K562 (cell line): ENCODE measurements around the gene PACSIN1. TPM values are rescaled to one million over a fixed set of nuclear protein-coding genes. Genes with fewer than 3 reads are reported as not detected.
A peak's percentile ranks its signal among the peaks of the same experiment; 100 is the strongest.

Experiments used
- ATAC-seq: fragments of 200-7000 bp; cut with Tn5 transposase; 3 replicates; pipeline ENCODE4 v1.9.1; 2020; ENCODE audit warnings: moderate library complexity
- BruUV-seq: library from RNA; stranded (reverse); fragments of 400-500 nt; replicated peaks from 2 replicates; lab custom pipeline; 2021; lab: Mats Ljungman, UMichigan
- CTCF ChIA-PET: fragments of 300-600 bp; formaldehyde crosslinking; extraction: SDS; loops from one replicate; lab custom pipeline; 2021; ENCODE audit warnings: low intra/inter-chr PET ratio; lab: Yijun Ruan, JAX
- POLR2A ChIA-PET: fragments of 300-600, 350-650 bp; sonication (Branson Sonifier 250); formaldehyde crosslinking; extraction: SDS; loops from one replicate; lab custom pipeline; 2021; ENCODE audit warnings: antibody characterized with exemption, inconsistent platforms; lab: Yijun Ruan, JAX
- DNase-seq, 4 experiments: peaks; one replicate each; pipeline versions ENCODE4 v3.0.0 to v3.0.0-alpha.2; 2011 to 2018; ENCODE audit warnings: low spot score in 3 of 4, mixed read lengths in 3 of 4; ENCODE audit errors: extremely low read depth in 1 of 4
- FAIRE-seq: peaks from 2 replicates; lab custom pipeline; 2011; peaks lifted over from hg19 to GRCh38; lab: Jason Lieb, UNC
- H2AFZ ChIP-seq: 2 replicates; pipeline ENCODE4 v1.6.0; 2011; ENCODE audit warnings: low read depth, low read length, control low read depth, inconsistent platforms
- H3K27ac ChIP-seq: fragments of 200-600 bp; 3 replicates; pipeline ENCODE4 v1.8.0; 2011; ENCODE audit warnings: low read depth, mild to moderate bottlenecking, control low read depth, inconsistent platforms, low read length, moderate library complexity, mixed read lengths; ENCODE audit errors: extremely low read depth
- H3K27me3 ChIP-seq, 2 experiments: fragments of 300-600 bp in 1 of 2; 2 replicates in 1 of 2; 3 replicates in 1 of 2; pipeline versions ENCODE4 v1.6.0 to v1.8.0; 2011; ENCODE audit warnings: inconsistent platforms in 2 of 2, low read length in 2 of 2, mild to moderate bottlenecking in 1 of 2, mixed read lengths in 1 of 2, moderate library complexity in 1 of 2; ENCODE audit not compliant: control insufficient read depth in 2 of 2, insufficient read depth in 2 of 2
- H3K36me3 ChIP-seq: fragments of 300-600 bp; 3 replicates; pipeline ENCODE4 v1.8.0; 2011; ENCODE audit warnings: mild to moderate bottlenecking, low read length, inconsistent platforms; ENCODE audit not compliant: control insufficient read depth, insufficient read depth
- H3K4me1 ChIP-seq, 2 experiments: fragments of 200-600 bp in 1 of 2; replicated peaks in 1 of 2; 2 replicates in 1 of 2; 3 replicates in 1 of 2; pipeline versions ENCODE4 v1.5.1 to v1.8.0; 2011; ENCODE audit warnings: inconsistent platforms in 2 of 2, low read length in 2 of 2, mild to moderate bottlenecking in 1 of 2, mixed read lengths in 1 of 2, moderate library complexity in 1 of 2; ENCODE audit not compliant: control insufficient read depth in 2 of 2, insufficient read depth in 2 of 2
- H3K4me2 ChIP-seq: 2 replicates; pipeline ENCODE4 v1.6.1; 2011; ENCODE audit warnings: low read length, control low read depth, inconsistent platforms, mixed read lengths; ENCODE audit not compliant: insufficient read depth
- H3K4me3 ChIP-seq: fragments of 200-600 bp; sonication (generic), shearing (Covaris generic); 2 replicates; pipeline ENCODE4 v1.5.1; 2016; ENCODE audit warnings: control low read depth, inconsistent platforms
- H3K79me2 ChIP-seq: fragments of 200-600 bp; 3 replicates; pipeline ENCODE4 v1.8.0; 2011; ENCODE audit warnings: low read length, inconsistent platforms; ENCODE audit not compliant: control insufficient read depth, insufficient read depth
- H3K9ac ChIP-seq, 2 experiments: 2 replicates each; pipeline versions ENCODE4 v1.6.0 to v1.6.1; 2011; ENCODE audit warnings: low read depth in 2 of 2, low read length in 2 of 2, control low read depth in 1 of 2, inconsistent platforms in 1 of 2, mild to moderate bottlenecking in 1 of 2, mixed read lengths in 1 of 2; ENCODE audit not compliant: insufficient read depth in 1 of 2
- H3K9me1 ChIP-seq: one replicate; pipeline ENCODE4 v1.6.0; 2011; ENCODE audit warnings: inconsistent platforms, mild to moderate bottlenecking, low read length, moderate library complexity; ENCODE audit not compliant: control insufficient read depth, insufficient read depth
- H3K9me3 ChIP-seq: replicated peaks from 2 replicates; pipeline ENCODE4 v1.5.1; 2011; ENCODE audit warnings: low read depth, low read length, inconsistent platforms; ENCODE audit not compliant: control insufficient read depth, insufficient read depth
- H4K20me1 ChIP-seq: replicated peaks from 2 replicates; pipeline ENCODE4 v1.6.1; 2011; ENCODE audit warnings: low read length, inconsistent platforms, mixed read lengths; ENCODE audit not compliant: control insufficient read depth, insufficient read depth
- AFF4 ChIP-seq: sonication (generic); formaldehyde crosslinking; IDR thresholded peaks from 2 replicates; pipeline ENCODE4 v1.8.0; 2023; ENCODE audit warnings: mild to moderate bottlenecking, missing genetic modification reagents
- CTCF ChIP-seq, 3 experiments: IDR thresholded peaks in 2 of 3; conservative IDR thresholded peaks in 1 of 3; 2 replicates each; pipeline ENCODE4 v1.5.1; 2011 to 2012; ENCODE audit warnings: low read length in 3 of 3, mild to moderate bottlenecking in 3 of 3, control low read depth in 2 of 3, improper control_type of control experiment in 1 of 3, inconsistent platforms in 1 of 3, low read depth in 1 of 3, mixed read lengths in 1 of 3, moderate library complexity in 1 of 3; ENCODE audit not compliant: insufficient read depth in 2 of 3
- DACH1 ChIP-seq: fragments of 450-650 bp; IDR thresholded peaks from 2 replicates; pipeline ENCODE4 v1.6.1; 2018; ENCODE audit not compliant: partially characterized antibody
- FIP1L1 ChIP-seq: fragments of 200-400 bp; formaldehyde crosslinking; IDR thresholded peaks from 2 replicates; pipeline ENCODE4 v1.6.1; 2018; ENCODE audit warnings: mild to moderate bottlenecking, low read depth, low read length; ENCODE audit not compliant: poor library complexity, severe bottlenecking
- FOS ChIP-seq: IDR thresholded peaks from 3 replicates; pipeline ENCODE4 v1.6.1; 2011; ENCODE audit not compliant: insufficient read length; ENCODE audit errors: extremely low read depth
- KLF10 ChIP-seq: fragments of 250-450 bp; sonication (Bioruptor Pico); IDR thresholded peaks from 2 replicates; pipeline ENCODE4 v1.6.1; 2021; ENCODE audit warnings: matching md5 sums
- MLLT1 ChIP-seq, 2 experiments: fragments of 450-650 bp; IDR thresholded peaks; 2 replicates each; pipeline ENCODE4 v1.6.1; 2016
- PRMT5 ChIP-seq: sonication (generic); formaldehyde crosslinking; IDR thresholded peaks from 2 replicates; pipeline ENCODE4 v1.5.0; 2020; ENCODE audit warnings: missing genetic modification reagents
- RBBP5 ChIP-seq: fragments of 200-600 bp; sonication (generic); IDR thresholded peaks from 2 replicates; pipeline ENCODE4 v1.6.1; 2012; ENCODE audit warnings: borderline replicate concordance, mild to moderate bottlenecking, low read length, control low read depth, inconsistent platforms; ENCODE audit not compliant: insufficient read depth, poor library complexity, severe bottlenecking
- TRIM24 ChIP-seq, 2 experiments: fragments of 450-650 bp; IDR thresholded peaks; 2 replicates each; pipeline ENCODE4 v1.6.1; 2016
- ZBTB7A ChIP-seq: IDR thresholded peaks from 2 replicates; pipeline ENCODE4 v1.6.1; 2011; ENCODE audit warnings: low read depth, mild to moderate bottlenecking, low read length, moderate library complexity, borderline replicate concordance; ENCODE audit not compliant: control insufficient read depth
- ZNF655 ChIP-seq: fragments of 250-450 bp; sonication (Bioruptor Pico); IDR thresholded peaks from 2 replicates; pipeline ENCODE4 v1.5.0; 2021
- ZSCAN32 ChIP-seq: fragments of 450-650 bp; formaldehyde crosslinking; IDR thresholded peaks from 2 replicates; pipeline ENCODE4 v1.4.0; 2020; ENCODE audit warnings: mild to moderate bottlenecking, moderate library complexity
- WGBS: fragments of 100-300 bp; shearing (Covaris generic); methylation state at CpG from one replicate; pipeline ENCODE4 v1.1.6; 2016; ENCODE audit warnings: low coverage, mixed read lengths; ENCODE audit not compliant: insufficient coverage; ENCODE audit errors: missing lambda C conversion rate; 5-methylcytosine and 5-hydroxymethylcytosine counted together
- in situ Hi-C: fragments of 300-500 bp; cut with MboI; formaldehyde crosslinking; loops from 4 replicates; pipeline ENCODE4 v1.15.0; 2018; ENCODE audit warnings: inconsistent platforms, mixed read lengths
- intact Hi-C: fragments of 100-400 bp; cut with micrococcal nuclease; formaldehyde crosslinking; loops from 2 replicates; pipeline ENCODE4 v1.14.2; 2022
- polyA plus RNA-seq, 8 experiments: library from polyadenylated mRNA; depleted of rRNA in 4 of 8; stranded (reverse) in 5 of 8; unstranded in 3 of 8; fragments of >200 nt; fragmentation: Nextera tagmentation in 2 of 8; fragmentation: Illumina TruSeq in 1 of 8; extraction: Ambion mirVana in 2 of 8; extraction: Trizol in 1 of 8; gene quantifications; 2 replicates each; pipeline versions ENCODE4 v1.2.1 to v1.2.3, GENCODE V29; 2011 to 2014; ENCODE audit warnings: inconsistent platforms in 1 of 8, missing spikeins in 1 of 8
- total RNA-seq, 7 experiments: library from RNA; depleted of rRNA in 6 of 7; stranded (reverse); fragments of >200 nt in 6 of 7; fragmentation: Illumina TruSeq in 2 of 7; extraction: Trizol in 2 of 7; gene quantifications; 2 replicates each; pipeline versions ENCODE4 v1.2.1 to v1.2.3, GENCODE V29; 2011 to 2021; ENCODE audit warnings: low replicate concordance in 1 of 7

The PACSIN1 gene
- total and polyA plus RNA-seq, 9 of the 15 experiments (the other 6 are each of a cell fraction or from before 2014, with no cell fraction given) = 0.01 to 1.7 (median 0.45) TPM

- ATAC-seq (no peak), FAIRE-seq (no peak), DNase-seq (no peak)
- intact Hi-C loops (no loop called here), in situ Hi-C loops (no loop called here)
- WGBS = 80% methylated on average over 8 of the region's 8 CpGs
- TF ChIP-seq ZNF655 (CRISPR knock-in tag) (no peak), ZSCAN32 (CRISPR knock-in tag) (no peak), MLLT1 (IDR thresholded peaks at IDR 0.05) (no peak), TRIM24 (IDR thresholded peaks at IDR 0.05) (no peak), FOS (no peak), FIP1L1 (no peak), DACH1 (no peak), PRMT5 (no peak), AFF4 (CRISPR knock-in tag) (no peak), RBBP5 (no peak), ZBTB7A (no peak), CTCF (IDR thresholded peaks at IDR 0.05 in 2 of 3, conservative IDR thresholded peaks at IDR 0.05 in 1 of 3; ENCODE audit: insufficient read depth in 2 of 3, low read depth in 1 of 3, low read length in 3 of 3) (no peak), KLF10 (CRISPR knock-in tag) (no peak)
- H3K27me3 ChIP-seq = no peaks in the 10 kb centered on the region
- no peaks in the 10 kb centered on the region for H3K79me2 ChIP-seq
- H3K9me1 ChIP-seq = no peaks in the 10 kb centered on the region
- H2AFZ ChIP-seq = no peak overlapping the region
- H3K27ac ChIP-seq = no peak overlapping the region
- no peaks in the 10 kb centered on the region for H4K20me1 ChIP-seq
- H3K4me1 ChIP-seq = peaks cover 27 to 77% of the 10 kb centered on the region in 2 experiments; a peak in 4 of 5 replicates
- H3K4me3 ChIP-seq = no peak overlapping the region
- BruUV-seq = no TSS peak
- ChIA-PET POLR2A (interaction anchor here (2.8 kb wide), 1 partner anchor 10 kb away, joined by 15 read pairs; no protein-coding TSS in a partner anchor), CTCF (no interaction called here)
- H3K9ac ChIP-seq = peak overlapping the region in 1 of 2 experiments; percentile 63; a peak in 1 of 4 replicates
- no peaks in the 10 kb centered on the region for H3K36me3 ChIP-seq
- H3K4me2 ChIP-seq = no peak overlapping the region
- H3K9me3 ChIP-seq = peaks cover 8% of the 10 kb centered on the region
Measured at GRCh38 chr6:34555328-34555727, 89.5 kb downstream of the PACSIN1 start.
